ENCODE measurements around the gene ATP8A2. TPM values are rescaled to one million over a fixed set of nuclear protein-coding genes. Genes with fewer than 3 reads are reported as not detected.

Gene ATP8A2
- total and polyA plus RNA-seq, 5 donors, result 0.09 to 0.65 (median 0.22) TPM

- Histone ChIP-seq H3K27ac (ENCODE audit: low read length) (no peak overlapping the region), H3K4me3 (ENCODE audit: low read length) (no peak overlapping the region), H3K9me3 (ENCODE audit: control insufficient read depth, low read length) (no peaks in the 10 kb centered on the region), H3K27me3 (ENCODE audit: control insufficient read depth, insufficient read depth) (no peaks in the 10 kb centered on the region), H3K4me1 (ENCODE audit: control insufficient read depth, insufficient read depth, low read length) (no peaks in the 10 kb centered on the region)
- intact Hi-C loops (cut with DNase I), result no loop called here
- 91% methylated on average over 4 of the region's 4 CpGs for WGBS
- ATAC-seq (no peak), DNase-seq (no peak)
These were observed 658.6 kb downstream of the ATP8A2 start for GRCh38 chr13:26030331-26030730.

GRCh38 chr13:26034018-26034417, 662.2 kb downstream of the ATP8A2 start:
- WGBS, result 88% methylated on average over 3 of the region's 3 CpGs
- H3K4me1 ChIP-seq (ENCODE audit: control insufficient read depth, insufficient read depth, low read length), result no peaks in the 10 kb centered on the region
- H3K9me3 ChIP-seq (ENCODE audit: control insufficient read depth, low read length), result no peaks in the 10 kb centered on the region
- H3K4me3 ChIP-seq (ENCODE audit: low read length), result no peak overlapping the region
- H3K27me3 ChIP-seq (ENCODE audit: control insufficient read depth, insufficient read depth), result no peaks in the 10 kb centered on the region
- intact Hi-C loops (cut with DNase I), result no loop called here
- no peak for ATAC-seq
- no peak for DNase-seq
- no peak overlapping the region for H3K27ac ChIP-seq (ENCODE audit: low read length)

- H3K27ac ChIP-seq (ENCODE audit: low read length), result no peak overlapping the region
- H3K4me1 ChIP-seq (ENCODE audit: control insufficient read depth, insufficient read depth, low read length), result no peaks in the 10 kb centered on the region
- no peak overlapping the region for H3K4me3 ChIP-seq (ENCODE audit: low read length)
- ATAC-seq (no peak), DNase-seq (no peak)
- H3K9me3 ChIP-seq (ENCODE audit: control insufficient read depth, low read length), result no peaks in the 10 kb centered on the region
- H3K27me3 ChIP-seq (ENCODE audit: control insufficient read depth, insufficient read depth), result no peaks in the 10 kb centered on the region
- intact Hi-C loops (cut with DNase I), result no loop called here
- 97% methylated on average over 4 of the region's 4 CpGs for WGBS
These were observed 664.6 kb downstream of the ATP8A2 start for GRCh38 chr13:26036383-26036782.

GRCh38 chr13:26037302-26037701, 665.5 kb downstream of the ATP8A2 start:
- ATAC-seq, result no peak

GRCh38 chr13:26038931-26039475, 667.2 kb downstream of the ATP8A2 start:
- H3K9me3 ChIP-seq (ENCODE audit: control insufficient read depth, low read length), result no peaks in the 10 kb centered on the region
- H3K4me1 ChIP-seq (ENCODE audit: control insufficient read depth, insufficient read depth, low read length), result no peaks in the 10 kb centered on the region
- no peaks in the 10 kb centered on the region for H3K27me3 ChIP-seq (ENCODE audit: control insufficient read depth, insufficient read depth)
- no peak overlapping the region for H3K27ac ChIP-seq (ENCODE audit: low read length)
- no peak for ATAC-seq
- WGBS, result 96% methylated on average over 8 of the region's 8 CpGs
- DNase-seq, result no peak
- H3K4me3 ChIP-seq (ENCODE audit: low read length), result no peak overlapping the region
- intact Hi-C loops (cut with DNase I), result no loop called here

More at GRCh38 chr13:26037302-26037701, 665.5 kb downstream of the ATP8A2 start:
- WGBS, result 52% methylated on average over 2 of the region's 2 CpGs
- intact Hi-C loops (cut with DNase I), result no loop called here
- no peaks in the 10 kb centered on the region for H3K4me1 ChIP-seq (ENCODE audit: control insufficient read depth, insufficient read depth, low read length)
- no peak overlapping the region for H3K4me3 ChIP-seq (ENCODE audit: low read length)
- no peaks in the 10 kb centered on the region for H3K9me3 ChIP-seq (ENCODE audit: control insufficient read depth, low read length)
- H3K27me3 ChIP-seq (ENCODE audit: control insufficient read depth, insufficient read depth), result no peaks in the 10 kb centered on the region
- DNase-seq, result no peak
- H3K27ac ChIP-seq (ENCODE audit: low read length), result no peak overlapping the region

- no peak overlapping the region for H3K4me3 ChIP-seq (ENCODE audit: low read length)
- no peak overlapping the region for H3K27ac ChIP-seq (ENCODE audit: low read length)
- DNase-seq (no peak), ATAC-seq (no peak)
- no peaks in the 10 kb centered on the region for H3K4me1 ChIP-seq (ENCODE audit: control insufficient read depth, insufficient read depth, low read length)
- H3K27me3 ChIP-seq (ENCODE audit: control insufficient read depth, insufficient read depth), result no peaks in the 10 kb centered on the region
- 62% methylated on average over 3 of the region's 3 CpGs for WGBS
- intact Hi-C loops (cut with DNase I), result no loop called here
- H3K9me3 ChIP-seq (ENCODE audit: control insufficient read depth, low read length), result no peaks in the 10 kb centered on the region
These were observed 669.7 kb downstream of the ATP8A2 start for GRCh38 chr13:26041444-26041843.

GRCh38 chr13:26042785-26043184, 671.0 kb downstream of the ATP8A2 start:
- Histone ChIP-seq H3K4me1 (ENCODE audit: control insufficient read depth, insufficient read depth, low read length) (no peaks in the 10 kb centered on the region), H3K4me3 (ENCODE audit: low read length) (no peak overlapping the region), H3K27ac (ENCODE audit: low read length) (no peak overlapping the region), H3K27me3 (ENCODE audit: control insufficient read depth, insufficient read depth) (no peaks in the 10 kb centered on the region), H3K9me3 (ENCODE audit: control insufficient read depth, low read length) (no peaks in the 10 kb centered on the region)
- DNase-seq (no peak), ATAC-seq (no peak)
- WGBS, result 72% methylated on average over 1 of the region's 1 CpG
- intact Hi-C loops (cut with DNase I), result no loop called here

- no peaks in the 10 kb centered on the region for H3K9me3 ChIP-seq (ENCODE audit: control insufficient read depth, low read length)
- H3K27me3 ChIP-seq (ENCODE audit: control insufficient read depth, insufficient read depth), result no peaks in the 10 kb centered on the region
- ATAC-seq (no peak), DNase-seq (no peak)
- no peaks in the 10 kb centered on the region for H3K4me1 ChIP-seq (ENCODE audit: control insufficient read depth, insufficient read depth, low read length)
- H3K4me3 ChIP-seq (ENCODE audit: low read length), result no peak overlapping the region
- 77% methylated on average over 2 of the region's 2 CpGs for WGBS
- no peak overlapping the region for H3K27ac ChIP-seq (ENCODE audit: low read length)
- intact Hi-C loops (cut with DNase I), result no loop called here
These were observed 673.4 kb downstream of the ATP8A2 start for GRCh38 chr13:26045142-26045541.

- no peaks in the 10 kb centered on the region for H3K9me3 ChIP-seq (ENCODE audit: control insufficient read depth, low read length)
- DNase-seq (no peak), ATAC-seq (no peak)
- no peaks in the 10 kb centered on the region for H3K27me3 ChIP-seq (ENCODE audit: control insufficient read depth, insufficient read depth)
- intact Hi-C loops (cut with DNase I), result no loop called here
- WGBS, result 93% methylated on average over 16 of the region's 16 CpGs
- H3K4me3 ChIP-seq (ENCODE audit: low read length), result no peak overlapping the region
- no peaks in the 10 kb centered on the region for H3K4me1 ChIP-seq (ENCODE audit: control insufficient read depth, insufficient read depth, low read length)
- H3K27ac ChIP-seq (ENCODE audit: low read length), result no peak overlapping the region
These were observed 674.9 kb downstream of the ATP8A2 start for GRCh38 chr13:26046639-26047038.

- no peak overlapping the region for H3K4me3 ChIP-seq (ENCODE audit: low read length)
- 97% methylated on average over 4 of the region's 4 CpGs for WGBS
- H3K4me1 ChIP-seq (ENCODE audit: control insufficient read depth, insufficient read depth, low read length), result no peaks in the 10 kb centered on the region
- intact Hi-C loops (cut with DNase I), result no loop called here
- H3K27me3 ChIP-seq (ENCODE audit: control insufficient read depth, insufficient read depth), result no peaks in the 10 kb centered on the region
- H3K9me3 ChIP-seq (ENCODE audit: control insufficient read depth, low read length), result no peaks in the 10 kb centered on the region
- ATAC-seq, result no peak
- DNase-seq, result no peak
- H3K27ac ChIP-seq (ENCODE audit: low read length), result no peak overlapping the region
These were observed 675.3 kb downstream of the ATP8A2 start for GRCh38 chr13:26047040-26047439.

GRCh38 chr13:26048741-26049140, 677.0 kb downstream of the ATP8A2 start:
- no peak overlapping the region for H3K27ac ChIP-seq (ENCODE audit: low read length)
- H3K27me3 ChIP-seq (ENCODE audit: control insufficient read depth, insufficient read depth), result no peaks in the 10 kb centered on the region
- H3K4me1 ChIP-seq (ENCODE audit: control insufficient read depth, insufficient read depth, low read length), result no peaks in the 10 kb centered on the region
- ATAC-seq (no peak), DNase-seq (no peak)
- no peaks in the 10 kb centered on the region for H3K9me3 ChIP-seq (ENCODE audit: control insufficient read depth, low read length)
- H3K4me3 ChIP-seq (ENCODE audit: low read length), result no peak overlapping the region
- intact Hi-C loops (cut with DNase I), result no loop called here
- WGBS, result 54% methylated on average over 4 of the region's 4 CpGs
